ENCODE results near the gene C11orf21. TPM values are rescaled to one million over a fixed set of nuclear protein-coding genes. Genes with fewer than 3 reads are reported as not detected.

Gene C11orf21
- total RNA-seq (2014; rRNA removed; shearing (Covaris generic); ENCODE audit: low replicate concordance): not detected in 2 replicates

DNA sequence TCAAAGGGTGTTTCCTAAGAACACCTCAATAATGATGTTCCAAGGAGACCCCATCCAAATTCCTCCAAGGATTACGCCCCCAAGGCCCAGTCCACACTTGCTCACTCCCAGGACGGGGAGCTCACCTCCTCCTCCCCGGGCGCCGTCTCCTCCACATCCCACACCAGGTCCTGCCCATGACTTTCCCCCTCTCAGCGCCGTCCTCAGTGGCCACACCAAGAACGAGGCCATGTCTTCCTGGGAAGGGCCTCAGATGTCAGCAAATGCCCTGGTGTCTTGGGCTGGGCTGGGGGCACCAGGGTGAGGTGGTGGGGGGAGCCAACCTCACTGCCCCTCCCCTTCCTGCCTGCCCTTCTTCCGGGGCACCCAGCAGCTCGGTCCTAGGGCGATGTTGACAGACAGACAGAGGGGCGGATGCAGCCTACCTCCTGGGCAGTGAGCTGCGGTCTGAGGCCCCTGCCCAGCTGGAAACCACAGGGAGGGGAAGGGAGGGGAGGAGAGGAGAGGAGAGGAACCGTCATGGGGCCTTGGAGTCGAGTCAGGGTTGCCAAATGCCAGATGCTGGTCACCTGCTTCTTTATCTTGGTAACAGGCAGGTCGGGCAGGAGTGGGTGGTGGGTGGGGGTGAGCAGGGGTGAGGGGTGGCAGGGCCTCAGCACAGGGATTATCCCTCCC lies at the start of gene C11orf21, which contains the start of gene TSPAN32:
Gene C11orf21, minus strand, starts transcription at position 288 of the 675 bp plus-strand sequence. Its CDS starts 110 bp downstream, at position 178.
Gene TSPAN32, plus strand, starts transcription at position 383 of the 675 bp plus-strand sequence. Its CDS starts 137 bp downstream, at position 520.
- H3K79me2 ChIP-seq (ENCODE audit: low read length): no peaks in the 10 kb centered on the region
- H2AFZ ChIP-seq (ENCODE audit: low read length): no peak within 1 kb of the TSS
- H3K27me3 ChIP-seq (ENCODE audit: low read length): no peaks in the 10 kb centered on the region
- no peaks in the 10 kb centered on the region for H3K9me3 ChIP-seq (ENCODE audit: low read length)
- DNase-seq: no peak
- H4K20me1 ChIP-seq (ENCODE audit: insufficient read depth, low read depth, low read length): no peaks in the 10 kb centered on the region
- no peak within 1 kb of the TSS for H3K9ac ChIP-seq (ENCODE audit: low read length)
- no peaks in the 10 kb centered on the region for H3K4me1 ChIP-seq (ENCODE audit: low read length)
- no peaks in the 10 kb centered on the region for H3K9me2 ChIP-seq (replicated peaks; ENCODE audit: insufficient read depth, low read length)
- H3K4me2 ChIP-seq (ENCODE audit: low read depth, low read length, poor library complexity, severe bottlenecking): no peak within 1 kb of the TSS
- H3K36me3 ChIP-seq (ENCODE audit: insufficient read depth, low read length): no peaks in the 10 kb centered on the region
- no peak within 1 kb of the TSS for H3K27ac ChIP-seq (ENCODE audit: low read length)
- no peak within 1 kb of the TSS for H3K4me3 ChIP-seq (ENCODE audit: low read length)

DNA sequence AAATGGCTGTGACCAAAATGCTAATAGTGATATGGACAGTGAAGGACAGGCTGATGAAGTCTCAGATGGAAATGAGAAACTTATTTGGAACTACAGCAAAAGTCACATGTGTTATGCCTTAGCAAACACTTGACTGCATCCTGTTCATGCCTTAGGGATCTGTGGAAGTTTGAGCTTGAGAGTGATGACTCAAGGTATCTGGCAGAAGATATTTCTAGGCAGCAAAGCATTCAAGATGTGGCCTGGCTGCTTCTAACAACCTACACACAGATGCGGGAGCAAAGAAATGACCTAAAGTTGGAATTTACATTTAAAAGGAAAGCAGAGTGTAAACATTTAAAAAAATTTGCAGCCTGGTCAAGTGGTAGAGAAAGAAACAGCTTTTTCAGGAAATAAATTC lies 47.3 kb upstream of the C11orf21 start:
- H3K27me3 ChIP-seq (ENCODE audit: low read length): no peaks in the 10 kb centered on the region
- H3K4me1 ChIP-seq (ENCODE audit: low read length): no peaks in the 10 kb centered on the region
- H2AFZ ChIP-seq (ENCODE audit: low read length): no peak overlapping the region
- H3K4me3 ChIP-seq (ENCODE audit: low read length): no peak overlapping the region
- H4K20me1 ChIP-seq (ENCODE audit: insufficient read depth, low read depth, low read length): no peaks in the 10 kb centered on the region
- no peak overlapping the region for H3K27ac ChIP-seq (ENCODE audit: low read length)
- H3K36me3 ChIP-seq (ENCODE audit: insufficient read depth, low read length): no peaks in the 10 kb centered on the region
- no peak for DNase-seq
- H3K79me2 ChIP-seq (ENCODE audit: low read length): no peaks in the 10 kb centered on the region
- no peaks in the 10 kb centered on the region for H3K9me2 ChIP-seq (replicated peaks; ENCODE audit: insufficient read depth, low read length)
- no peak overlapping the region for H3K4me2 ChIP-seq (ENCODE audit: low read depth, low read length, poor library complexity, severe bottlenecking)
- H3K9me3 ChIP-seq (ENCODE audit: low read length): no peaks in the 10 kb centered on the region
- H3K9ac ChIP-seq (ENCODE audit: low read length): no peak overlapping the region

DNA sequence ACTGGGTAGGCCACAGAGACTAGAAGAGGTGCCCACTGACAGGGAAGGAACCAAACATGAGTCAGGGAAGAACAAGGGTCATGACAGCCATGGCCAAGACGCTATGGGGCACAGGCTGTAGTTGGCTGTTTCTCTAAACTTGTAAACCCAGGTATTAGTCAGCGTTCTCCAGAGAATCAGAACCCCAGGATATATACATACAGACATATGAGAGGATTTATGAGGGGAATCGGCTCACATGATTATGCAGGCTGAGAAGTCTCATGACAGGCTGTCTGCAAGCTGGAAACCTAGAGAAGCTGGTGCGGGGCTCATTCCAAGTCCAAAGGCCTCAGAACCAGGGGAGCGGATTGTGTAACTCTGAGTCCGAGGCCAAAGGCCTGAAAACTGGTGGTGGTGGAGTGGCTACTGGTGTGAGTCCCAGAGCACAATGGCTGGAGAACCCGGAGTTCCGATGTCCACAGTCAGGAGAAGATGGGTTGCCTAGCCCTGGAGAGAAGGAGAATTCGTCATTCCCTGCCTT lies 45.7 kb upstream of the C11orf21 start:
- no peak overlapping the region for H3K27ac ChIP-seq (ENCODE audit: low read length)
- no peak for DNase-seq
- H3K9me2 ChIP-seq (replicated peaks; ENCODE audit: insufficient read depth, low read length): no peaks in the 10 kb centered on the region
- no peaks in the 10 kb centered on the region for H3K4me1 ChIP-seq (ENCODE audit: low read length)
- H3K9me3 ChIP-seq (ENCODE audit: low read length): no peaks in the 10 kb centered on the region
- no peak overlapping the region for H3K4me3 ChIP-seq (ENCODE audit: low read length)
- no peak overlapping the region for H3K4me2 ChIP-seq (ENCODE audit: low read depth, low read length, poor library complexity, severe bottlenecking)
- no peak overlapping the region for H2AFZ ChIP-seq (ENCODE audit: low read length)
- no peaks in the 10 kb centered on the region for H3K79me2 ChIP-seq (ENCODE audit: low read length)
- no peaks in the 10 kb centered on the region for H3K27me3 ChIP-seq (ENCODE audit: low read length)
- H3K9ac ChIP-seq (ENCODE audit: low read length): no peak overlapping the region
- H4K20me1 ChIP-seq (ENCODE audit: insufficient read depth, low read depth, low read length): no peaks in the 10 kb centered on the region
- H3K36me3 ChIP-seq (ENCODE audit: insufficient read depth, low read length): no peaks in the 10 kb centered on the region

DNA sequence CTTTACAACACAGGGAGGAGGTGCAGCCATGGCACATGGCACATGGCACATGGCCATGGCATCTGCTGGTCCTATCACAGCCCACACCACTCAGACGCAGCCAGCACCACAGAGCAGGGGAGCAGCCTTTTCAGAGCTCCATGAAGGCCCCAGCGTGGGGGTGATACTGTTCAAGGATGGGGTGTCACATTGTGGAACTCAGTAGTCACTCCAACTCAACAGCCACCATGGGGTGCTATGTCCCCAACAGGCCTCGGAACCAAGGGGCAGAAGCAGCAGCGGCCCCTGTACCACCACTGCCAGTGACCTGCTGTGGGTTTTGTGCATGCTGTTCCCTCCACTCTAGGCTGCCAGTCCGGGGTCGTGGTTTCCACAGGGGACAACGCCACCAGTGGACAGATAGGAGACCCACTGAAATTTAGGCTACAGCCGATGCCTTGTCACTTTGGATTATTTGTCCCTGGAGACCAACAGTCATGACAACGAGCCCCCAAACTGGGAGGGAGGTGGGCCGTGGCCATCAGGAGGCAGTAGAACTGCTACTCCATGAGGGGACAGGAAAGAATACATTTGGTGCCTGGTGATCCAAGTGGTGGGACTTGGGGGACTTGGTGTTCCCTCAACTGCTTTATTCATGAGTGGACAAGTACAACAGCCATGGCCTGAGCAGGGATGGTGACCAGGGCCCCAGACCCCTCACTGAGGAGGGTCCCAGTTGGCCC lies 45.0 kb upstream of the C11orf21 start:
- no peaks in the 10 kb centered on the region for H3K4me1 ChIP-seq (ENCODE audit: low read length)
- no peaks in the 10 kb centered on the region for H3K9me2 ChIP-seq (replicated peaks; ENCODE audit: insufficient read depth, low read length)
- H3K27me3 ChIP-seq (ENCODE audit: low read length): no peaks in the 10 kb centered on the region
- DNase-seq: no peak
- H3K79me2 ChIP-seq (ENCODE audit: low read length): no peaks in the 10 kb centered on the region
- H3K9me3 ChIP-seq (ENCODE audit: low read length): no peaks in the 10 kb centered on the region
- H3K4me3 ChIP-seq (ENCODE audit: low read length): no peak overlapping the region
- no peak overlapping the region for H3K27ac ChIP-seq (ENCODE audit: low read length)
- no peak overlapping the region for H2AFZ ChIP-seq (ENCODE audit: low read length)
- H3K9ac ChIP-seq (ENCODE audit: low read length): no peak overlapping the region
- no peaks in the 10 kb centered on the region for H3K36me3 ChIP-seq (ENCODE audit: insufficient read depth, low read length)
- no peaks in the 10 kb centered on the region for H4K20me1 ChIP-seq (ENCODE audit: insufficient read depth, low read depth, low read length)
- H3K4me2 ChIP-seq (ENCODE audit: low read depth, low read length, poor library complexity, severe bottlenecking): no peak overlapping the region

DNA sequence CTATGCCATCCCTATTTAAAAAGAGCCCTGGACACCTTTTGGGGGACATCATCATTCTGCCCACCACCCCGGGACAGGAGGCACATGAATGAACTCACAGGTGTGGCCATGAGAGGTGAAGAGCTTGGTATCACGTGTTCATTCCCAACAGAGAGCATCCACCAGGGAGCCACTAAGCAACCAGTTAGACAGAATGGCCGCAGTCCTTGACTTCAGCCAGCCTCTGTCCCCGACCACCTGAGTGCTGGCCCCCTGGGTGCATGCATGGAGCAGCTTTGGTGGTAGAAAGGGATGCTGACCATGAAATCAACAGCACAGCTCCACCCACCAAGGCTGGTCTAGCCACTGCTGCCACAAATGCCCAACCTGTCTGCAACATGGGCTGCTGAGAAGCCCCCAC lies 44.3 kb upstream of the C11orf21 start:
- Histone ChIP-seq H3K4me1 (ENCODE audit: low read length) (no peaks in the 10 kb centered on the region), H3K27ac (ENCODE audit: low read length) (no peak overlapping the region), H3K9me3 (ENCODE audit: low read length) (no peaks in the 10 kb centered on the region), H2AFZ (ENCODE audit: low read length) (no peak overlapping the region), H3K27me3 (ENCODE audit: low read length) (no peaks in the 10 kb centered on the region), H3K9ac (ENCODE audit: low read length) (no peak overlapping the region), H3K36me3 (ENCODE audit: insufficient read depth, low read length) (no peaks in the 10 kb centered on the region), H3K79me2 (ENCODE audit: low read length) (no peaks in the 10 kb centered on the region), H3K4me3 (ENCODE audit: low read length) (no peak overlapping the region), H4K20me1 (ENCODE audit: insufficient read depth, low read depth, low read length) (no peaks in the 10 kb centered on the region), H3K9me2 (replicated peaks; ENCODE audit: insufficient read depth, low read length) (no peaks in the 10 kb centered on the region), H3K4me2 (ENCODE audit: low read depth, low read length, poor library complexity, severe bottlenecking) (no peak overlapping the region)
- no peak for DNase-seq

DNA sequence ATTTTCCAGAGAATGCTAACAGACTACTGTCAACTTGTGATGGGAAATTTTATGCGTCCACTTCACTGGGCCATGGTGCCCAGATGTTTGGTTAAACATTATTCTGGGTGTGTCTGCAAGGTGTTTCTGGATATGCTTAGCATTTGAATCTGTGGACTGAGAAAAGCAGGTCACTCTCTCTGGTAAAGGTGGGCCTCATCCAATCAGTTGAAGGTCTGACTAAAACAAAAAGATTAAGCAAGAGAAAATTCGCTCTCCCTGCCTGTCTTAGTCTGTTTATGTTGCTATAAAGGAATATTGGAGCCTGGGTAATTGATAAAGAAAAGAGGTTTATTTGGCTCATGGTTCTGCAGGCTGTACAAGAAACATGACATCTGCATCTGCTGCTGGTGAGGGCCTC lies 43.3 kb upstream of the C11orf21 start:
- Histone ChIP-seq H3K36me3 (ENCODE audit: insufficient read depth, low read length) (no peaks in the 10 kb centered on the region), H3K9me3 (ENCODE audit: low read length) (no peaks in the 10 kb centered on the region), H2AFZ (ENCODE audit: low read length) (no peak overlapping the region), H3K9me2 (replicated peaks; ENCODE audit: insufficient read depth, low read length) (no peaks in the 10 kb centered on the region), H3K27ac (ENCODE audit: low read length) (no peak overlapping the region), H3K4me3 (ENCODE audit: low read length) (no peak overlapping the region), H3K4me2 (ENCODE audit: low read depth, low read length, poor library complexity, severe bottlenecking) (no peak overlapping the region), H4K20me1 (ENCODE audit: insufficient read depth, low read depth, low read length) (no peaks in the 10 kb centered on the region), H3K27me3 (ENCODE audit: low read length) (no peaks in the 10 kb centered on the region), H3K9ac (ENCODE audit: low read length) (no peak overlapping the region), H3K4me1 (ENCODE audit: low read length) (no peaks in the 10 kb centered on the region), H3K79me2 (ENCODE audit: low read length) (no peaks in the 10 kb centered on the region)
- no peak for DNase-seq

DNA sequence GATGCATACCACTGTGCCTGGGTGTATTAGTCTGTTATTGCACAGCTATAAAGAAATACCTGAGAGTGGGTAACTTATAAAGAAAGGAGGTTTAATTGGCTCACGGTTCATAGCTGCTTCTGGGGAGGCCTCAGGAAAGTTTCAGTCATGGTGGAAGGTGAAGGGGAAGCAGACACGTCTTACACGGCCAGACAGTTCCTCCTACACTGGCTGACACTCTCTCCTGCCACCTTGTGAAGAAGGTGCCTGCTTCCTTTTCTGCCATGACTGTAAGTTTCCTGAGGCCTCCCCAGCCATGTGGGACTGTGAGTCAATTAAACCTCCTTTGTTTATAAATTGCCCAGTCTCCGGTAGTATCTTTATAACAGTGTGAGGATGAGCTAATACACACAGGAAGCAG lies 41.8 kb upstream of the C11orf21 start:
- H3K4me2 ChIP-seq (ENCODE audit: low read depth, low read length, poor library complexity, severe bottlenecking): no peak overlapping the region
- H2AFZ ChIP-seq (ENCODE audit: low read length): no peak overlapping the region

DNA sequence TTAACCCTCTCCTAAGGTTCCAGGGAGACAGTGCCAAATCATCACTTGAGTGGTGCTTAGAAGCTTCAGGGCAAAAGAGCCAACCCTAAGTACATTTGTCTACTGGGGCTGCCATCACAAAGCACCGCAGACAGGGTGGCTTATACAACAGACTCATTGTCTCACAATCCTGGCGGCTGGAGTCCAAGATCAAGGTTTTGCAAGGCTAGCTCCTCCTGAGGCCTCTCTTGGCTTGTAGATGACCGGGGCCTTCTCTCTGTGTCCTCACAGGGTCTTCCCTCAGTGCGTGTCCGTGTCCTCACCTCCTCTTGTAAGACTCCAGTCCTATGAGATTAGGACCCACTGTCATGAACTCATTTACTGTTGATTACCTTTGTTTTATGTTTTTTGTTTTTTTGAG lies 41.3 kb upstream of the C11orf21 start:
- H3K27me3 ChIP-seq (ENCODE audit: low read length): no peaks in the 10 kb centered on the region
- no peaks in the 10 kb centered on the region for H3K36me3 ChIP-seq (ENCODE audit: insufficient read depth, low read length)
- no peaks in the 10 kb centered on the region for H4K20me1 ChIP-seq (ENCODE audit: insufficient read depth, low read depth, low read length)
- no peaks in the 10 kb centered on the region for H3K79me2 ChIP-seq (ENCODE audit: low read length)
- H3K27ac ChIP-seq (ENCODE audit: low read length): no peak overlapping the region
- no peak overlapping the region for H3K4me2 ChIP-seq (ENCODE audit: low read depth, low read length, poor library complexity, severe bottlenecking)
- H2AFZ ChIP-seq (ENCODE audit: low read length): no peak overlapping the region
- no peaks in the 10 kb centered on the region for H3K9me2 ChIP-seq (replicated peaks; ENCODE audit: insufficient read depth, low read length)
- no peak overlapping the region for H3K9ac ChIP-seq (ENCODE audit: low read length)
- H3K9me3 ChIP-seq (ENCODE audit: low read length): no peaks in the 10 kb centered on the region
- no peak overlapping the region for H3K4me3 ChIP-seq (ENCODE audit: low read length)
- H3K4me1 ChIP-seq (ENCODE audit: low read length): no peaks in the 10 kb centered on the region
- DNase-seq: no peak

More for the DNA sequence above, 41.8 kb upstream of the C11orf21 start:
- no peaks in the 10 kb centered on the region for H3K4me1 ChIP-seq (ENCODE audit: low read length)
- H3K79me2 ChIP-seq (ENCODE audit: low read length): no peaks in the 10 kb centered on the region
- H3K9me2 ChIP-seq (replicated peaks; ENCODE audit: insufficient read depth, low read length): no peaks in the 10 kb centered on the region
- no peaks in the 10 kb centered on the region for H3K27me3 ChIP-seq (ENCODE audit: low read length)
- H3K9ac ChIP-seq (ENCODE audit: low read length): no peak overlapping the region
- H3K27ac ChIP-seq (ENCODE audit: low read length): no peak overlapping the region
- H3K4me3 ChIP-seq (ENCODE audit: low read length): no peak overlapping the region
- H3K36me3 ChIP-seq (ENCODE audit: insufficient read depth, low read length): no peaks in the 10 kb centered on the region
- H4K20me1 ChIP-seq (ENCODE audit: insufficient read depth, low read depth, low read length): no peaks in the 10 kb centered on the region
- no peaks in the 10 kb centered on the region for H3K9me3 ChIP-seq (ENCODE audit: low read length)
- no peak for DNase-seq
